Keratinocyte (primary cell): ENCODE measurements around the gene POLD3. TPM values are rescaled to one million over a fixed set of nuclear protein-coding genes. Genes with fewer than 3 reads are reported as not detected.

Source experiments
- DNase-seq: peaks from one replicate; pipeline ENCODE4 v3.0.0-alpha.2; 2011; ENCODE audit warnings: low read depth, missing footprints, low spot score
- FAIRE-seq: peaks from 2 replicates; lab custom pipeline; 2011; peaks lifted over from hg19 to GRCh38; lab: Jason Lieb, UNC
- H2AFZ ChIP-seq: 2 replicates; pipeline ENCODE4 v1.6.0; 2012; ENCODE audit warnings: low read length, control low read depth, inconsistent platforms; ENCODE audit not compliant: control insufficient read depth
- H3K27ac ChIP-seq: 2 replicates; pipeline ENCODE4 v1.5.1; 2011; ENCODE audit warnings: low read length; ENCODE audit not compliant: control insufficient read depth, insufficient read depth
- H3K27me3 ChIP-seq: 3 replicates; pipeline ENCODE4 v1.6.0; 2011; ENCODE audit warnings: low read length; ENCODE audit not compliant: control insufficient read depth, insufficient read depth; ENCODE audit errors: extremely low read depth
- H3K36me3 ChIP-seq, 2 experiments: 2 replicates in 1 of 2; 3 replicates in 1 of 2; pipeline ENCODE4 v1.5.1; 2011; ENCODE audit warnings: low read length in 2 of 2, mild to moderate bottlenecking in 1 of 2; ENCODE audit not compliant: control insufficient read depth in 2 of 2, insufficient read depth in 2 of 2; ENCODE audit errors: extremely low read depth in 1 of 2
- H3K4me1 ChIP-seq: 3 replicates; pipeline ENCODE4 v1.5.1; 2011; ENCODE audit warnings: low read length; ENCODE audit not compliant: control insufficient read depth, insufficient read depth; ENCODE audit errors: extremely low read depth
- H3K4me2 ChIP-seq: 3 replicates; pipeline ENCODE4 v1.6.0; 2011; ENCODE audit warnings: low read depth, low read length; ENCODE audit not compliant: control insufficient read depth, insufficient read depth; ENCODE audit errors: extremely low read depth
- H3K4me3 ChIP-seq, 3 experiments: fragments of 200-600 bp in 1 of 3; sonication (generic) in 1 of 3; 2 replicates in 2 of 3; 3 replicates in 1 of 3; pipeline ENCODE4 v1.5.1; 2011 to 2016; ENCODE audit warnings: low read length in 3 of 3, mild to moderate bottlenecking in 3 of 3, control low read depth in 2 of 3, inconsistent platforms in 1 of 3, low read depth in 1 of 3, mixed read lengths in 1 of 3, mixed run types in 1 of 3, moderate library complexity in 1 of 3; ENCODE audit not compliant: control insufficient read depth in 2 of 3, insufficient read depth in 2 of 3; ENCODE audit errors: extremely low read depth in 1 of 3
- H3K79me2 ChIP-seq: 2 replicates; pipeline ENCODE4 v1.6.0; 2012; ENCODE audit warnings: low read length; ENCODE audit not compliant: control insufficient read depth, insufficient read depth
- H3K9ac ChIP-seq: 3 replicates; pipeline ENCODE4 v1.6.0; 2011; ENCODE audit warnings: low read length; ENCODE audit not compliant: control insufficient read depth, insufficient read depth; ENCODE audit errors: extremely low read depth
- H3K9me1 ChIP-seq: 3 replicates; pipeline ENCODE4 v1.6.0; 2011; ENCODE audit warnings: low read length; ENCODE audit not compliant: control insufficient read depth, insufficient read depth; ENCODE audit errors: extremely low read depth
- H3K9me3 ChIP-seq: 2 replicates; pipeline ENCODE4 v1.5.1; 2012; ENCODE audit warnings: low read depth, low read length; ENCODE audit not compliant: control insufficient read depth
- H4K20me1 ChIP-seq: 3 replicates; pipeline ENCODE4 v1.6.0; 2011; ENCODE audit warnings: low read length; ENCODE audit not compliant: control insufficient read depth, insufficient read depth; ENCODE audit errors: extremely low read depth
- EZH2 ChIP-seq: IDR thresholded peaks from one replicate; pipeline ENCODE4 v1.6.1; 2012; ENCODE audit warnings: inconsistent platforms, mild to moderate bottlenecking, low read length, moderate library complexity
- dilution Hi-C: fragments of 300-500 bp; cut with MboI; formaldehyde crosslinking; loops from one replicate; pipeline ENCODE4 v1.7.0; 2020; ENCODE audit warnings: low sequenced_read_pairs; ENCODE audit not compliant: extremely low pct_ligation_motif_present
- polyA plus RNA-seq, 5 experiments: library from polyadenylated mRNA; depleted of rRNA in 3 of 5; stranded (reverse) in 3 of 5; stranded (forward) in 1 of 5; unstranded in 1 of 5; fragments of >200 nt; gene quantifications; 1 replicate in 1 of 5; 2 replicates in 3 of 5; 3 replicates in 1 of 5; pipeline versions ENCODE4 v1.2.1 to v1.2.3, GENCODE V29; 2011 to 2012; ENCODE audit warnings: missing spikeins in 2 of 5, low read depth in 1 of 5, low replicate concordance in 1 of 5
- TF ChIP-seq, protein P1 (sequence below), 3 experiments: IDR thresholded peaks in 1 of 3; conservative IDR thresholded peaks in 1 of 3; optimal IDR thresholded peaks in 1 of 3; 2 replicates in 2 of 3; 3 replicates in 1 of 3; pipeline versions ENCODE3 to v1.5.1; 2011; ENCODE audit warnings: low read length in 3 of 3, mild to moderate bottlenecking in 3 of 3, moderate library complexity in 2 of 3, control low read depth in 1 of 3, inconsistent platforms in 1 of 3; ENCODE audit not compliant: insufficient read depth in 2 of 3; ENCODE audit errors: extremely low read depth in 1 of 3

Gene POLD3
- polyA plus RNA-seq, 1 donor (not counting 4 experiments of a cell fraction or from before 2014, with no cell fraction given): 16.7 TPM

DNA sequence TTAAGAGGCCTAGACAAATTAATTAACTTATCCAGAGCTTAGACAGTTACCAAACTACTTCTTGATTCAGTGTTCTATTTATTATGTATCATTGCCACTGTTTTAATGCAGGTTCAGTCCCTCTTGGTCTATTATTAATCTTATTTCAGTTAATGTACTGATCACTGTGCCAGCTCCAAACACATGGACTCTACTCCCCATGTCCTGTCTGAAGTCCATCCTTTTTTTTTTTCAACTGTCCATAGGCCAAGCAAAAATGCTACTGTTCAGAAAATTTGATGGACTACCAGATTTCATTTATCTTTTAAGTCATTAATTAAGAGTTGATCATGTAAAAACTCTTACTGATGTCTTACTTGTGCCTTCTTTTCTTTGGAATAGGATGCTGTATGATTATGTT is 11.9 kb downstream of the POLD3 start:
- H3K27ac ChIP-seq: no peak overlapping the region
- TF ChIP-seq, protein P1, sequence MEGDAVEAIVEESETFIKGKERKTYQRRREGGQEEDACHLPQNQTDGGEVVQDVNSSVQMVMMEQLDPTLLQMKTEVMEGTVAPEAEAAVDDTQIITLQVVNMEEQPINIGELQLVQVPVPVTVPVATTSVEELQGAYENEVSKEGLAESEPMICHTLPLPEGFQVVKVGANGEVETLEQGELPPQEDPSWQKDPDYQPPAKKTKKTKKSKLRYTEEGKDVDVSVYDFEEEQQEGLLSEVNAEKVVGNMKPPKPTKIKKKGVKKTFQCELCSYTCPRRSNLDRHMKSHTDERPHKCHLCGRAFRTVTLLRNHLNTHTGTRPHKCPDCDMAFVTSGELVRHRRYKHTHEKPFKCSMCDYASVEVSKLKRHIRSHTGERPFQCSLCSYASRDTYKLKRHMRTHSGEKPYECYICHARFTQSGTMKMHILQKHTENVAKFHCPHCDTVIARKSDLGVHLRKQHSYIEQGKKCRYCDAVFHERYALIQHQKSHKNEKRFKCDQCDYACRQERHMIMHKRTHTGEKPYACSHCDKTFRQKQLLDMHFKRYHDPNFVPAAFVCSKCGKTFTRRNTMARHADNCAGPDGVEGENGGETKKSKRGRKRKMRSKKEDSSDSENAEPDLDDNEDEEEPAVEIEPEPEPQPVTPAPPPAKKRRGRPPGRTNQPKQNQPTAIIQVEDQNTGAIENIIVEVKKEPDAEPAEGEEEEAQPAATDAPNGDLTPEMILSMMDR (optimal IDR thresholded peaks at IDR 0.05 in 1 of 3, IDR thresholded peaks at IDR 0.05 in 1 of 3, conservative IDR thresholded peaks at IDR 0.05 in 1 of 3; ENCODE audit: extremely low read depth in 1 of 3, insufficient read depth in 2 of 3, low read length in 3 of 3): no peak
- no peak for TF ChIP-seq EZH2
- no peak overlapping the region for H3K4me2 ChIP-seq
- H3K79me2 ChIP-seq: no peaks in the 10 kb centered on the region
- FAIRE-seq (no peak), DNase-seq (no peak)
- H3K27me3 ChIP-seq: no peaks in the 10 kb centered on the region
- H3K36me3 ChIP-seq: peaks cover 2 to 3% of the 10 kb centered on the region in 2 experiments
- no peaks in the 10 kb centered on the region for H4K20me1 ChIP-seq
- H3K9me1 ChIP-seq: no peaks in the 10 kb centered on the region
- no peaks in the 10 kb centered on the region for H3K4me1 ChIP-seq
- no peak overlapping the region for H2AFZ ChIP-seq
- no peak overlapping the region for H3K9ac ChIP-seq
- H3K4me3 ChIP-seq: no peak overlapping the region
- no peaks in the 10 kb centered on the region for H3K9me3 ChIP-seq
- dilution Hi-C loops: no loop called here

DNA sequence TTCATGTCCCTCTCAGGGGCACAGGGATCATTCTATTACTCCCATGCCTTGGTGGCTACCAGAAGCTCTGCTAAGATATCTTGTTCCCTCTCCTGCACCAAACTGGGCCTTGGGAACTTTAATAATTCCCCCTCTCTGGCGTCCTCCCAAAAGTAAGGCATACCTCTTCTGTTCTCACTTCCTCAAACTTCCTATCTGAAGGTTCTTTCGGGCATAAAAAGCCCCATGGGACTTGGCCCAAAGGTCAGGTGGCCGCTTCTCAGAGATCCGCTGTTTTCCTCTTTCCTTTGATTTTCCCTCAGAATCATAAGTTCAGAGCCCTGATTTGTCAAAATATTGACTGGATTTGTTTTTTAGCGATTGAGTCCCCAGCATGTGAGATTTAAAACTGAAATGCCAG is 13.0 kb downstream of the POLD3 start:
- Histone ChIP-seq H3K4me3 (no peak overlapping the region), H3K4me2 (no peak overlapping the region), H2AFZ (no peak overlapping the region), H3K27me3 (no peaks in the 10 kb centered on the region), H3K79me2 (no peaks in the 10 kb centered on the region), H4K20me1 (no peaks in the 10 kb centered on the region), H3K36me3 (peaks cover 2 to 3% of the 10 kb centered on the region in 2 experiments), H3K9me1 (no peaks in the 10 kb centered on the region), H3K9ac (no peak overlapping the region), H3K4me1 (no peaks in the 10 kb centered on the region), H3K9me3 (no peaks in the 10 kb centered on the region), H3K27ac (no peak overlapping the region)
- dilution Hi-C loops: no loop called here
- no peak for DNase-seq
- no peak for FAIRE-seq
- no peak for TF ChIP-seq EZH2
- TF ChIP-seq, protein P1 (optimal IDR thresholded peaks at IDR 0.05 in 1 of 3, IDR thresholded peaks at IDR 0.05 in 1 of 3, conservative IDR thresholded peaks at IDR 0.05 in 1 of 3; ENCODE audit: extremely low read depth in 1 of 3, insufficient read depth in 2 of 3, low read length in 3 of 3): no peak
